Measurements from ENCODE around the gene NLK. TPM values are rescaled to one million over a fixed set of nuclear protein-coding genes. Genes with fewer than 3 reads are reported as not detected.
A peak's percentile ranks its signal among the peaks of the same experiment; 100 is the strongest.

Gene NLK
- total RNA-seq, 1 experiment from 2014 or later, result 31.8 TPM

DNA sequence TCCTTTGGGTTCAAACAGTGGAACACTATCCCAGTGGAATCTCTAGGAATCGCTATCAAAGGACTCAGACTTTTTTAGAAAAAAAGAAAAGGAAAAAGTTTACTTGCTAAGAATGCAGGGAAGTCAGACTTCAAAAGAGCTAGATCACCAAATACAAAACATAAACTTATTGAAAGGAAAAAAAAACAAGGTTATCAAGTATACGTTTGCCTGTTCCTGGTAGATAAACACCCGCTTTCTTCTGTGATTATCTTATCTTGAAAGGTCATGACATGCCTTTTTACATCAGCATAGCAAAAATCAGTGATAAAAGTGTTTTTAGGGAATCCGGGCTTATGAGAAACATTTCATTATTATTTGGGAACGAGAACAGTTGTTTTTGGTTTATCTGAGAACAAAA is 147.2 kb downstream of the NLK start:
- Histone ChIP-seq H3K9ac (ENCODE audit: extremely low read depth, insufficient read length, low read length) (no peak overlapping the region), H3K56ac (ENCODE audit: insufficient read length, low read depth, low read length) (no peak overlapping the region), H4K8ac (replicated peaks; ENCODE audit: insufficient read length, low read depth, low read length) (no peak overlapping the region), H3K9me3 (ENCODE audit: control insufficient read depth, low read depth, low read length) (no peaks in the 10 kb centered on the region), H3K4ac (ENCODE audit: low read depth, low read length) (no peak overlapping the region), H3T11ph (ENCODE audit: low read length) (no peak overlapping the region), H2BK20ac (ENCODE audit: low read depth, low read length, poor library complexity, severe bottlenecking) (no peak overlapping the region), H3K4me2 (ENCODE audit: insufficient read depth, insufficient read length, low read length) (no peak overlapping the region), H3K27ac (ENCODE audit: insufficient read length, low read depth, low read length) (no peak overlapping the region), H3K14ac (ENCODE audit: insufficient read depth, low read length) (no peak overlapping the region), H4K91ac (ENCODE audit: insufficient read length, low read depth, low read length) (no peak overlapping the region), H2BK12ac (ENCODE audit: insufficient read length, low read depth, low read length) (no peak overlapping the region), H3K18ac (ENCODE audit: insufficient read length, low read depth, low read length) (no peak overlapping the region), H2AK5ac (ENCODE audit: insufficient read length, low read length) (no peak overlapping the region), H2BK15ac (ENCODE audit: low read depth, low read length) (no peak overlapping the region), H3K23ac (ENCODE audit: insufficient read length, low read depth, low read length) (no peak overlapping the region), H4K20me1 (ENCODE audit: control insufficient read depth, insufficient read depth, insufficient read length) (no peaks in the 10 kb centered on the region), H3K79me1 (ENCODE audit: insufficient read depth, low read depth, low read length, poor library complexity, severe bottlenecking) (no peaks in the 10 kb centered on the region), H2BK5ac (ENCODE audit: insufficient read length, low read length) (no peak overlapping the region), H3K27me3 (ENCODE audit: insufficient read depth, low read length) (no peaks in the 10 kb centered on the region), H3K79me2 (ENCODE audit: insufficient read depth, low read length) (no peaks in the 10 kb centered on the region; the same call in 1 of the 2 replicates), H2BK120ac (ENCODE audit: low read depth, low read length, poor library complexity, severe bottlenecking) (no peak overlapping the region), H2AFZ (ENCODE audit: low read length) (no peak overlapping the region), H4K5ac (ENCODE audit: insufficient read length, low read depth, low read length) (no peak overlapping the region), H3K4me1 (ENCODE audit: insufficient read depth, low read length) (no peaks in the 10 kb centered on the region), H3K23me2 (ENCODE audit: insufficient read length, low read depth, low read length, poor library complexity, severe bottlenecking) (no peaks in the 10 kb centered on the region)
- WGBS (ENCODE audit: extremely low coverage, insufficient read length, low lambda C conversion rate), result no CpG with 5 or more reads among the region's 5 CpGs
- H3K4me1 Mint-ChIP-seq, result peaks cover 0 to 7% of the 10 kb centered on the region in 2 experiments; a peak in 2 of 4 replicates
- no peaks in the 10 kb centered on the region for H3K27me3 Mint-ChIP-seq (ENCODE audit: low read depth)
- DNase-seq, result no peak
- no peak overlapping the region for H3K4me3 Mint-ChIP-seq
- TF ChIP-seq CTCF (conservative IDR thresholded peaks at IDR 0.05), result no peak
- H3K9me3 Mint-ChIP-seq, result peaks cover 9 to 10% of the 10 kb centered on the region in 2 experiments; a peak in 4 of 5 replicates
- H3K27ac Mint-ChIP-seq, result peak overlapping the region in 1 of 3 experiments; percentile 46; a peak in 2 of 7 replicates
- peaks cover 19 to 48% (median 29%) of the 10 kb centered on the region in 3 experiments for H3K36me3 Mint-ChIP-seq (ENCODE audit: insufficient read depth in 1 of 3, low read depth in 3 of 3)

Measured in H9 (cell line).